ENCODE results near the gene FRG2. TPM values are rescaled to one million over a fixed set of nuclear protein-coding genes. Genes with fewer than 3 reads are reported as not detected.
"Not testable (repeated sequence)": the region's sequence is repeated elsewhere in the genome, so short reads cannot be mapped to it uniquely, and the experiment has no call there.

FRG2 gene
- polyA plus RNA-seq, 1 of the 3 experiments (the other 2 are of a cell fraction), result not detected

GRCh38 chr4:190014771-190015537 lies 12.1 kb downstream of the FRG2 start (continued):
- no peak for TF ChIP-seq ZBTB33 (IDR thresholded peaks at IDR 0.05; ENCODE audit: borderline replicate concordance, low read depth)
- 0 out of 2 replicates have a peak, but pooled peaks have one; percentile 23 for TF ChIP-seq TAF1 (IDR thresholded peaks at IDR 0.05; ENCODE audit: borderline replicate concordance, low read depth, low read length)
- no peak for TF ChIP-seq JUND (IDR thresholded peaks at IDR 0.05)
- TF ChIP-seq USF2 (IDR thresholded peaks at IDR 0.05; ENCODE audit: borderline replicate concordance, low read depth, low read length), result no peak
- TF ChIP-seq SIN3A (IDR thresholded peaks at IDR 0.05; ENCODE audit: borderline replicate concordance, low read depth, low read length), result no peak
- no peak for TF ChIP-seq CTCF (IDR thresholded peaks at IDR 0.05)
- TF ChIP-seq NFIC (IDR thresholded peaks at IDR 0.05; ENCODE audit: borderline replicate concordance), result no peak
- no peak for TF ChIP-seq PBX3 (IDR thresholded peaks at IDR 0.05)
- TF ChIP-seq ELF1 (IDR thresholded peaks at IDR 0.05), result 0 out of 2 replicates have a peak, but pooled peaks have one; percentile 12

GRCh38 chr4:189989941-189990340 lies 37.1 kb downstream of the FRG2 start:
- CTCF ChIA-PET; H3K27me3 ChIP-seq (ENCODE audit: insufficient read depth); H3K9me3 ChIP-seq; POLR2A ChIA-PET; H3K36me3 ChIP-seq (replicated peaks in 1 of 2; ENCODE audit: control insufficient read depth in 1 of 2, insufficient read depth in 2 of 2, low read length in 1 of 2); H3K4me2 ChIP-seq; H2AFZ ChIP-seq (ENCODE audit: low read depth); H3K9ac ChIP-seq; DNase-seq; H3K9me2 ChIP-seq; H3K4me3 ChIP-seq (ENCODE audit: low read depth in 2 of 2, low read length in 1 of 2); H3F3A ChIP-seq (replicated peaks; ENCODE audit: insufficient read depth); H3K79me2 ChIP-seq (ENCODE audit: insufficient read depth); H4K20me1 ChIP-seq (ENCODE audit: insufficient read depth); H3K27ac ChIP-seq (ENCODE audit: low read depth in 2 of 2, low read length in 1 of 2); H3K4me1 ChIP-seq (ENCODE audit: control insufficient read depth in 1 of 2, insufficient read depth in 2 of 2, low read depth in 1 of 2, low read length in 1 of 2): not testable (repeated sequence)
- WGBS (ENCODE audit: low lambda C conversion rate), result 20% methylated on average over 2 of the region's 3 CpGs
